Body of pancreas (tissue), 4 donors: ENCODE results near the gene UPP2.

Source experiments
- CTCF ChIP-seq, 7 experiments: fragments of 450-650 bp in 4 of 7; fragments of 200-600 bp in 3 of 7; sonication (generic) in 3 of 7; IDR thresholded peaks; one replicate each; pipeline ENCODE4 v1.5.1; 2016 to 2019; ENCODE audit warnings: antibody characterized with exemption in 7 of 7
- POLR2A ChIP-seq, 3 donors: fragments of 450-650 bp; IDR thresholded peaks; one replicate each; pipeline ENCODE4 v1.6.1; 2016; ENCODE audit warnings: antibody characterized with exemption in 3 of 3, mild to moderate bottlenecking in 2 of 3

DNA sequence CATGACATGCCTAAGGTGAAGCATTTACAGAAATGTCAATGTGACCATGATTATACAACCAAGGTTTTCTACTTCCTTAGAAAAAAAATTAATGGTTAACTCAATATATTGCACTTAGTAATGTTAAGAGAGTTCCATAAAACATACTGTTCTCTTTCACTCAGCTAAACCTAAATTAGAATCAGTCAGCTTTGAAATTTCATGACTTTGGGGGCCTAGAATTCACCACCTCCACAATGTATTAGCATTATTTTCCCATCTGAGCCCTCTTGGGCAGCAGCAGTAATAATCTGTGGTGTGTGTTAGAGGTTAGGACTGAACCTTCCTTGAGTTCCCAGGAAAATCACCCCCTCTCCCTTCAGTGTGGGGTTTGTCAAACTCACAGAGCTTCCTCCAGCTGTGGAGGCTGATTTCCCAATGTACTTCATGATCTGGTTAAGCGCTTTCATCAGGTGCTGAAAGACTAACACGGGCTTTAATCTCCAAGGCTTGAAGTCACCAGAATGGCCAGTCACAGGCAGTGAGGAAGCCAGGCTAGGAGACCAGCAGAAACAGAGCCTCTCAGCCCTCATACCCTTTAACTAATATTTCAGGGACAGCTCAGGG is 7.1 kb upstream of the UPP2 start:
- no peak for TF ChIP-seq CTCF (IDR thresholded peaks at IDR 0.05)
- TF ChIP-seq POLR2A (IDR thresholded peaks at IDR 0.05) = no peak
